Neural cell (in vitro differentiated cells): ENCODE measurements around the gene BRD7. TPM values are rescaled to one million over a fixed set of nuclear protein-coding genes. Genes with fewer than 3 reads are reported as not detected.

Source experiments
- H2AFZ ChIP-seq: fragments of 200-600, 300-800 bp; sonication (generic), shearing (Covaris generic); 2 replicates; pipeline ENCODE4 v1.6.0; 2014; ENCODE audit warnings: low read depth, mild to moderate bottlenecking, antibody characterized with exemption, low read length, moderate library complexity
- H3F3A ChIP-seq: fragments of 200-600 bp; shearing (Covaris generic); 2 replicates; pipeline ENCODE4 v1.6.1; 2016; ENCODE audit warnings: mild to moderate bottlenecking, moderate library complexity, mixed read lengths, antibody characterized with exemption, low read length; ENCODE audit not compliant: insufficient read depth, poor library complexity, severe bottlenecking
- H3K27ac ChIP-seq: fragments of 200-600, 300-800 bp; sonication (generic), shearing (Covaris generic); 2 replicates; pipeline ENCODE4 v1.5.1; 2014; ENCODE audit warnings: mild to moderate bottlenecking, low read length, moderate library complexity
- H3K27me3 ChIP-seq: fragments of 300-800, 200-600 bp; sonication (generic), shearing (Covaris generic); 2 replicates; pipeline ENCODE4 v1.6.0; 2014; ENCODE audit warnings: mild to moderate bottlenecking, low read depth, low read length, moderate library complexity; ENCODE audit not compliant: insufficient read depth
- H3K36me3 ChIP-seq: fragments of 300-800, 200-600 bp; sonication (generic), shearing (Covaris generic); 2 replicates; pipeline ENCODE4 v1.5.1; 2014; ENCODE audit warnings: mild to moderate bottlenecking, antibody characterized with exemption, low read length, moderate library complexity; ENCODE audit not compliant: insufficient read depth
- H3K4me2 ChIP-seq: fragments of 300-800, 200-600 bp; sonication (generic), shearing (Covaris generic); 2 replicates; pipeline ENCODE4 v1.6.0; 2014; ENCODE audit warnings: mild to moderate bottlenecking, low read length
- H3K4me3 ChIP-seq: fragments of 300-800, 200-600 bp; sonication (generic), shearing (Covaris generic); 2 replicates; pipeline ENCODE4 v1.5.1; 2014; ENCODE audit warnings: mild to moderate bottlenecking, low read length, moderate library complexity
- H3K79me2 ChIP-seq: fragments of 200-600 bp; shearing (Covaris generic); replicated peaks from 2 replicates; pipeline ENCODE4 v1.6.0; 2014; ENCODE audit warnings: mild to moderate bottlenecking, low read length, moderate library complexity; ENCODE audit not compliant: insufficient read depth
- H3K9ac ChIP-seq: fragments of 300-800, 200-600 bp; sonication (generic), shearing (Covaris generic); 2 replicates; pipeline ENCODE4 v1.6.1; 2016; ENCODE audit warnings: mild to moderate bottlenecking, low read length, mixed read lengths
- H3K9me2 ChIP-seq: fragments of 200-600 bp; shearing (Covaris generic); 2 replicates; pipeline ENCODE4 v1.6.1; 2016; ENCODE audit warnings: mild to moderate bottlenecking, low read length, mixed read lengths; ENCODE audit not compliant: insufficient read depth
- H3K9me3 ChIP-seq: fragments of 200-600, 300-800 bp; sonication (generic), shearing (Covaris generic); 2 replicates; pipeline ENCODE4 v1.6.1; 2016; ENCODE audit warnings: mild to moderate bottlenecking, mixed run types, low read length, moderate library complexity, mixed read lengths
- H4K20me1 ChIP-seq: fragments of 200-600 bp; shearing (Covaris generic); 2 replicates; pipeline ENCODE4 v1.6.1; 2016; ENCODE audit warnings: mild to moderate bottlenecking, mixed run types; ENCODE audit not compliant: insufficient read depth
- CTCF ChIP-seq: fragments of 450-650 bp; IDR thresholded peaks from 2 replicates; pipeline ENCODE4 v1.5.1; 2014; ENCODE audit warnings: antibody characterized with exemption, mild to moderate bottlenecking, moderate library complexity; ENCODE audit not compliant: poor library complexity, severe bottlenecking
- EP300 ChIP-seq: fragments of 450-650 bp; conservative IDR thresholded peaks from 2 replicates; pipeline ENCODE4 v1.6.1; 2014; ENCODE audit warnings: antibody characterized with exemption, mild to moderate bottlenecking, moderate library complexity; ENCODE audit not compliant: poor library complexity, severe bottlenecking
- EZH2 ChIP-seq: fragments of 200-600, 300-800 bp; shearing (Covaris generic), sonication (generic); IDR thresholded peaks from 2 replicates; pipeline ENCODE4 v1.6.1; 2014; ENCODE audit warnings: antibody characterized with exemption, low read length, borderline replicate concordance, mild to moderate bottlenecking; ENCODE audit not compliant: insufficient read depth, poor library complexity, severe bottlenecking
- MXI1 ChIP-seq: fragments of 450-650 bp; conservative IDR thresholded peaks from 2 replicates; pipeline ENCODE4 v1.6.1; 2014; ENCODE audit warnings: antibody characterized with exemption, mild to moderate bottlenecking; ENCODE audit not compliant: poor library complexity, severe bottlenecking
- POLR2AphosphoS5 ChIP-seq: IDR thresholded peaks from 2 replicates; pipeline ENCODE4 v1.6.1; 2012
- RAD21 ChIP-seq: fragments of 450-650 bp; conservative IDR thresholded peaks from 2 replicates; pipeline ENCODE4 v1.6.1; 2014; ENCODE audit warnings: antibody characterized with exemption, mild to moderate bottlenecking, moderate library complexity
- SMC3 ChIP-seq: fragments of 450-650 bp; conservative IDR thresholded peaks from 2 replicates; pipeline ENCODE4 v1.6.1; 2014; ENCODE audit warnings: antibody characterized with exemption, mild to moderate bottlenecking, moderate library complexity; ENCODE audit not compliant: poor library complexity
- TAF1 ChIP-seq: IDR thresholded peaks from 2 replicates; pipeline ENCODE4 v1.6.1; 2012; ENCODE audit warnings: low read depth
- polyA plus RNA-seq: library from polyadenylated mRNA; depleted of rRNA; stranded (reverse); fragments of >200 nt; gene quantifications from 2 replicates; pipeline ENCODE4 v1.2.3, GENCODE V29; 2014
- TF ChIP-seq, protein P1 (sequence below): IDR thresholded peaks from 2 replicates; pipeline ENCODE4 v1.6.1; 2012; ENCODE audit warnings: borderline replicate concordance

BRD7 gene
- polyA plus RNA-seq, 1 donor from 2014 or later, result 57.2 TPM

DNA sequence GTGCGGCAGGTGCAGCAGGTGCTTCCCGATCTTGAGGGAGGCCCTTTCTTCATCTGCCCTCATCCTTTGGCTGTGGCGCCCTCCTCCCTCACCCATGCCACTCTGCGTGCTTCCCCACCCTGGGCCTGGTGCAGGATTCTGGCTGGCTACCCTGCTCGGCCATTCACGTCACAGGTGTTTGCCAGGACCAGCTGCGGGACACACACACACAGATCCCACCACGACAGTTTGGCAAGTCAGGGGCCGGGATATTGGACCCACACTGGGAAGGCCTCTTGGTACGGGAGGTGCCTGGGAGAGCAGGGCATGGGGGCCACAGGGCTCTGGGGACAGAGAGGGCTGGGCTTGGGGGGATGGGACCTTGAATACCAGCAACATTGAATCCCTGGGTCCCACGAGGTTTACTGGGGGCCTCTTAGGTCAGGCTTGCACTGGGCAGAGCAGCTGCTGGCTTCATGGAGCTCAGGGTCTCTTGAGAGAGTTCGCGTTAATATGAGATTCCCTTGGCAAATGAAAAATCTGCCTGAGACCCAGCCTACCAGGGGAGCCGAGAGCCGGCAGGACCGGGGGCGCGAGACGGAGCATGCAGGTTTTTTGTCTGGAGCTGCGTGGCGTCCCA, 87.3 kb downstream of the BRD7 start:
- H3K36me3 ChIP-seq, result no peaks in the 10 kb centered on the region
- H3K4me3 ChIP-seq, result no peak overlapping the region
- no peaks in the 10 kb centered on the region for H4K20me1 ChIP-seq
- H3F3A ChIP-seq, result no peaks in the 10 kb centered on the region
- H3K9me3 ChIP-seq, result no peaks in the 10 kb centered on the region
- H3K4me2 ChIP-seq, result no peak overlapping the region
- no peaks in the 10 kb centered on the region for H3K27me3 ChIP-seq
- H3K27ac ChIP-seq, result no peak overlapping the region
- no peaks in the 10 kb centered on the region for H3K79me2 ChIP-seq
- no peak overlapping the region for H3K9ac ChIP-seq
- H3K9me2 ChIP-seq, result no peaks in the 10 kb centered on the region
- TF ChIP-seq, protein P1, sequence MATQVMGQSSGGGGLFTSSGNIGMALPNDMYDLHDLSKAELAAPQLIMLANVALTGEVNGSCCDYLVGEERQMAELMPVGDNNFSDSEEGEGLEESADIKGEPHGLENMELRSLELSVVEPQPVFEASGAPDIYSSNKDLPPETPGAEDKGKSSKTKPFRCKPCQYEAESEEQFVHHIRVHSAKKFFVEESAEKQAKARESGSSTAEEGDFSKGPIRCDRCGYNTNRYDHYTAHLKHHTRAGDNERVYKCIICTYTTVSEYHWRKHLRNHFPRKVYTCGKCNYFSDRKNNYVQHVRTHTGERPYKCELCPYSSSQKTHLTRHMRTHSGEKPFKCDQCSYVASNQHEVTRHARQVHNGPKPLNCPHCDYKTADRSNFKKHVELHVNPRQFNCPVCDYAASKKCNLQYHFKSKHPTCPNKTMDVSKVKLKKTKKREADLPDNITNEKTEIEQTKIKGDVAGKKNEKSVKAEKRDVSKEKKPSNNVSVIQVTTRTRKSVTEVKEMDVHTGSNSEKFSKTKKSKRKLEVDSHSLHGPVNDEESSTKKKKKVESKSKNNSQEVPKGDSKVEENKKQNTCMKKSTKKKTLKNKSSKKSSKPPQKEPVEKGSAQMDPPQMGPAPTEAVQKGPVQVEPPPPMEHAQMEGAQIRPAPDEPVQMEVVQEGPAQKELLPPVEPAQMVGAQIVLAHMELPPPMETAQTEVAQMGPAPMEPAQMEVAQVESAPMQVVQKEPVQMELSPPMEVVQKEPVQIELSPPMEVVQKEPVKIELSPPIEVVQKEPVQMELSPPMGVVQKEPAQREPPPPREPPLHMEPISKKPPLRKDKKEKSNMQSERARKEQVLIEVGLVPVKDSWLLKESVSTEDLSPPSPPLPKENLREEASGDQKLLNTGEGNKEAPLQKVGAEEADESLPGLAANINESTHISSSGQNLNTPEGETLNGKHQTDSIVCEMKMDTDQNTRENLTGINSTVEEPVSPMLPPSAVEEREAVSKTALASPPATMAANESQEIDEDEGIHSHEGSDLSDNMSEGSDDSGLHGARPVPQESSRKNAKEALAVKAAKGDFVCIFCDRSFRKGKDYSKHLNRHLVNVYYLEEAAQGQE, result no peak
- no peak for TF ChIP-seq EP300
- no peak for TF ChIP-seq RAD21
- TF ChIP-seq CTCF, result no peak
- no peak for TF ChIP-seq MXI1
- no peak for TF ChIP-seq EZH2
- no peak for TF ChIP-seq SMC3
- no peak for TF ChIP-seq TAF1
- TF ChIP-seq POLR2AphosphoS5, result no peak
- no peak overlapping the region for H2AFZ ChIP-seq

GRCh38 chr16:50280932-50281331, 87.9 kb downstream of the BRD7 start:
- Histone ChIP-seq H3K79me2 (no peaks in the 10 kb centered on the region), H3K9me3 (no peaks in the 10 kb centered on the region), H4K20me1 (no peaks in the 10 kb centered on the region), H3K27ac (no peak overlapping the region), H3F3A (no peaks in the 10 kb centered on the region), H2AFZ (no peak overlapping the region), H3K36me3 (no peaks in the 10 kb centered on the region), H3K4me2 (no peak overlapping the region), H3K27me3 (no peaks in the 10 kb centered on the region), H3K9ac (no peak overlapping the region), H3K4me3 (no peak overlapping the region), H3K9me2 (no peaks in the 10 kb centered on the region)
- no peak for TF ChIP-seq EP300
- TF ChIP-seq TAF1, result no peak
- no peak for TF ChIP-seq EZH2
- TF ChIP-seq MXI1, result no peak
- no peak for TF ChIP-seq SMC3
- TF ChIP-seq RAD21, result no peak
- TF ChIP-seq POLR2AphosphoS5, result no peak
